Endodermal cell (in vitro differentiated cells): Measurements from ENCODE around the gene SYPL2. TPM values are rescaled to one million over a fixed set of nuclear protein-coding genes. Genes with fewer than 3 reads are reported as not detected.

ENCODE experiments used
- DNase-seq: peaks from one replicate; pipeline ENCODE4 v3.0.0-alpha.2; 2017
- H3K27ac ChIP-seq: 2 replicates; pipeline ENCODE4 v1.5.1; 2013; ENCODE audit warnings: mild to moderate bottlenecking, low read depth, low read length, moderate library complexity
- H3K27me3 ChIP-seq: 2 replicates; pipeline ENCODE4 v1.6.1; 2013; ENCODE audit warnings: mild to moderate bottlenecking, low read length, moderate library complexity; ENCODE audit not compliant: insufficient read depth, control insufficient read depth, poor library complexity, severe bottlenecking
- H3K36me3 ChIP-seq: 2 replicates; pipeline ENCODE4 v1.7.0; 2013; ENCODE audit warnings: mild to moderate bottlenecking, low read length, moderate library complexity; ENCODE audit not compliant: control insufficient read depth, insufficient read depth
- H3K4me1 ChIP-seq: one replicate; pipeline ENCODE4 v1.7.0; 2013; ENCODE audit warnings: low read length; ENCODE audit not compliant: control insufficient read depth, insufficient read depth
- H3K4me3 ChIP-seq: 2 replicates; pipeline ENCODE4 v1.5.1; 2013; ENCODE audit warnings: mild to moderate bottlenecking, low read length, moderate library complexity
- H3K9ac ChIP-seq: 2 replicates; pipeline ENCODE4 v1.6.1; 2013; ENCODE audit warnings: mild to moderate bottlenecking, low read length, moderate library complexity; ENCODE audit not compliant: poor library complexity, severe bottlenecking; ENCODE audit errors: extremely low read depth
- H3K9me3 ChIP-seq: 2 replicates; pipeline ENCODE4 v1.6.1; 2013; ENCODE audit warnings: mild to moderate bottlenecking, low read length, moderate library complexity; ENCODE audit not compliant: control insufficient read depth
- H3K27ac Mint-ChIP-seq: 2 replicates; pipeline ENCODE4 v1.8.0; 2020; ENCODE audit warnings: mixed read lengths
- H3K27me3 Mint-ChIP-seq: 2 replicates; pipeline ENCODE4 v1.8.0; 2021; ENCODE audit warnings: mild to moderate bottlenecking, mixed read lengths; ENCODE audit not compliant: insufficient read depth
- H3K36me3 Mint-ChIP-seq: 2 replicates; pipeline ENCODE4 v1.8.0; 2020; ENCODE audit warnings: low read depth, mixed read lengths
- H3K4me1 Mint-ChIP-seq: 2 replicates; pipeline ENCODE4 v1.8.0; 2020; ENCODE audit warnings: mixed read lengths
- H3K4me3 Mint-ChIP-seq: 2 replicates; pipeline ENCODE4 v1.8.0; 2020; ENCODE audit warnings: mild to moderate bottlenecking, moderate library complexity, mixed read lengths
- H3K9me3 Mint-ChIP-seq: 2 replicates; pipeline ENCODE4 v1.8.0; 2020; ENCODE audit warnings: mild to moderate bottlenecking, mixed read lengths
- WGBS, 2 experiments: methylation state at CpG; one replicate each; pipeline versions ENCODE4 v1.1.5 to v1.1.7; 2013; ENCODE audit warnings: missing lambda C conversion rate in 2 of 2, mixed read lengths in 1 of 2; ENCODE audit not compliant: insufficient coverage in 1 of 2, insufficient read length in 1 of 2; 5-methylcytosine and 5-hydroxymethylcytosine counted together
- total RNA-seq, 2 donors: library from RNA; stranded (reverse); fragmentation: NEBNext Ultra II Directional in 1 of 2; extraction: Animal tissue kit (Norgen Biotek cat#: 25700) in 1 of 2; gene quantifications; 2 replicates in 1 of 2; 3 replicates in 1 of 2; pipeline ENCODE4 v1.2.1, GENCODE V29; 2021
- TF ChIP-seq, protein P1 (sequence below): fragments of 200-600 bp; sonication (generic); conservative IDR thresholded peaks from 2 replicates; pipeline ENCODE4 v1.5.0; 2021; ENCODE audit warnings: antibody characterized with exemption, mild to moderate bottlenecking

The SYPL2 gene
- total RNA-seq, 2 donors from 2014 or later = 0.64 TPM; not detected in 1

DNA sequence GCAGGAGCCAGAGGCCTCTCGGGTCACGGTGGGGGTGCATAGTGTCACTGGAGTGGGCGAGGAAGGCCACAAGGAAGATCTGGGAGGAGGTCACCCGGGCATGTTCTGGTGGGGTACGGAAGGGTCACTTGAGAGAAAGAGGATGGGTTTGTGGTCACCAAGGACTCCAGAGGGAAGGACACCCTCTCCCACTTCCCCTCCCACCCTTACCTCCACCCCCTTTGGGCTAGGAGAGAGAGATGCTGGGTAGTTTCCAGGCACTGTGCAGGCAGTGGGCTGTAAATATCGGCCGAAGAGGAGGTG is 42.5 kb downstream of the SYPL2 start:
- 60 to 89% methylated on average over 1 to 7 of the region's 7 CpGs for WGBS, 2 experiments
- Histone ChIP-seq H3K9ac (no peak overlapping the region), H3K27ac (no peak overlapping the region), H3K27me3 (peaks cover 57% of the 10 kb centered on the region), H3K9me3 (no peaks in the 10 kb centered on the region), H3K36me3 (no peaks in the 10 kb centered on the region), H3K4me1 (no peaks in the 10 kb centered on the region), H3K4me3 (peak overlapping the region; percentile 85)
- Mint-ChIP-seq H3K4me1 (peaks cover 10% of the 10 kb centered on the region), H3K36me3 (no peaks in the 10 kb centered on the region), H3K27ac (no peak overlapping the region), H3K9me3 (no peaks in the 10 kb centered on the region), H3K27me3 (peaks cover 60% of the 10 kb centered on the region), H3K4me3 (peak overlapping the region; percentile 72)
- DNase-seq = no peak
- TF ChIP-seq, protein P1, sequence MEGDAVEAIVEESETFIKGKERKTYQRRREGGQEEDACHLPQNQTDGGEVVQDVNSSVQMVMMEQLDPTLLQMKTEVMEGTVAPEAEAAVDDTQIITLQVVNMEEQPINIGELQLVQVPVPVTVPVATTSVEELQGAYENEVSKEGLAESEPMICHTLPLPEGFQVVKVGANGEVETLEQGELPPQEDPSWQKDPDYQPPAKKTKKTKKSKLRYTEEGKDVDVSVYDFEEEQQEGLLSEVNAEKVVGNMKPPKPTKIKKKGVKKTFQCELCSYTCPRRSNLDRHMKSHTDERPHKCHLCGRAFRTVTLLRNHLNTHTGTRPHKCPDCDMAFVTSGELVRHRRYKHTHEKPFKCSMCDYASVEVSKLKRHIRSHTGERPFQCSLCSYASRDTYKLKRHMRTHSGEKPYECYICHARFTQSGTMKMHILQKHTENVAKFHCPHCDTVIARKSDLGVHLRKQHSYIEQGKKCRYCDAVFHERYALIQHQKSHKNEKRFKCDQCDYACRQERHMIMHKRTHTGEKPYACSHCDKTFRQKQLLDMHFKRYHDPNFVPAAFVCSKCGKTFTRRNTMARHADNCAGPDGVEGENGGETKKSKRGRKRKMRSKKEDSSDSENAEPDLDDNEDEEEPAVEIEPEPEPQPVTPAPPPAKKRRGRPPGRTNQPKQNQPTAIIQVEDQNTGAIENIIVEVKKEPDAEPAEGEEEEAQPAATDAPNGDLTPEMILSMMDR = no peak

- H3K4me3 Mint-ChIP-seq = peak within 1 kb of the TSS; percentile 72
- DNase-seq = peak; percentile 85
- peak within 1 kb of the TSS; percentile 85 for H3K4me3 ChIP-seq
- H3K27ac Mint-ChIP-seq = no peak within 1 kb of the TSS
- H3K4me1 Mint-ChIP-seq = peaks cover 10% of the 10 kb centered on the region
- H3K9me3 Mint-ChIP-seq = no peaks in the 10 kb centered on the region
- no peaks in the 10 kb centered on the region for H3K4me1 ChIP-seq
- H3K9ac ChIP-seq = no peak within 1 kb of the TSS
- H3K36me3 ChIP-seq = no peaks in the 10 kb centered on the region
- WGBS, 2 experiments = 2 to 4% methylated on average over 18 to 100 of the region's 100 CpGs
- H3K27ac ChIP-seq = no peak within 1 kb of the TSS
- no peaks in the 10 kb centered on the region for H3K36me3 Mint-ChIP-seq
- peaks cover 60% of the 10 kb centered on the region for H3K27me3 Mint-ChIP-seq
- TF ChIP-seq, protein P1 = no peak
- H3K9me3 ChIP-seq = no peaks in the 10 kb centered on the region
- peaks cover 57% of the 10 kb centered on the region for H3K27me3 ChIP-seq
Measured at GRCh38 chr1:109509176-109510134, 43.1 kb downstream of the SYPL2 start, which contains the start of gene AMIGO1. Gene AMIGO1 (minus strand): TSS chr1:109509727. CDS start chr1:109508912, 815 bp downstream.

DNA sequence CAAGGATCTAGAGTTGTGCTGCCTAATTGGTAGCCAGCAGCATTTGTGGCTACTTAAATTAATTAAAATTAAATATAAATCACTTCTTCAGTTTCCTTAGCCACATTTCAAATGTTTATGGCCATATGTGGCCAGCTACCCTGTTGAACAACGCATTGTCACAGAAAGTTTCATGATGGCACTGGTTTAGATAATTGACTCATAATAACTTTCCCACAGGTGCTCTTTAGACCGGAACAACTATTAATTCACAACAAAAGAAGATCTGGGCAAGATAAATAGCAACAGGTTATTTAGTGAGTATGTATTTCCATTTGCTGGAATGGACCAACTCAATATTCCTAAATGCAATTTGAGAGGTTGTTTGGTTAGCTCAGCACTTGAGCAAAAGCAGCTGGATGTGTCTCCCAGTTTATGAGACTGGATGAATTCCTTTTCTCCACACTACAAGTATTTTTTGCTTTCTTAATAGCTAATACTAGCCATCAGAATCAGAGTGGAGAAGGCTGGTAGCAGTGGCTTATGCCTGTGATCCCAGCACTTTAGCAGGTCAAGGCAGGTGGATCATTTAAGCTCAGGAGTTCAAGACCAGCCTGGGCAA is 46.9 kb downstream of the SYPL2 start:
- Histone ChIP-seq H3K9me3 (no peaks in the 10 kb centered on the region), H3K9ac (no peak overlapping the region), H3K4me3 (no peak overlapping the region), H3K36me3 (no peaks in the 10 kb centered on the region), H3K27me3 (peaks cover 42% of the 10 kb centered on the region), H3K4me1 (no peaks in the 10 kb centered on the region), H3K27ac (no peak overlapping the region)
- TF ChIP-seq, protein P1 = no peak
- DNase-seq = no peak
- Mint-ChIP-seq H3K4me3 (no peak overlapping the region), H3K27me3 (peaks cover 49% of the 10 kb centered on the region), H3K36me3 (no peaks in the 10 kb centered on the region), H3K27ac (no peak overlapping the region), H3K4me1 (peaks cover 10% of the 10 kb centered on the region), H3K9me3 (no peaks in the 10 kb centered on the region)
- 83 to 100% methylated on average over 1 to 2 of the region's 2 CpGs for WGBS, 2 experiments
